ENCODE measurements around the gene PCGF1. TPM values are rescaled to one million over a fixed set of nuclear protein-coding genes. Genes with fewer than 3 reads are reported as not detected.

PCGF1 gene
- total and polyA plus RNA-seq, 2 of the 13 experiments (the other 11 are each of a cell fraction or from before 2014, with no cell fraction given) = 20.4 to 22.6 TPM

- TF ChIP-seq KLF16 (CRISPR knock-in tag; IDR thresholded peaks at IDR 0.05) (peak in 1 of 2 experiments; percentile 96; a peak in 2 of 4 replicates), ZNF160 (CRISPR knock-in tag; IDR thresholded peaks at IDR 0.05) (0 out of 2 replicates have a peak, but pooled peaks have one; percentile 2), SOX5 (CRISPR knock-in tag; IDR thresholded peaks at IDR 0.05; ENCODE audit: borderline replicate concordance) (peak; percentile 38; the same call in 1 of the 2 replicates), ZNF792 (CRISPR knock-in tag; IDR thresholded peaks at IDR 0.05) (no peak; the same call in 1 of the 2 replicates), POGZ (CRISPR knock-in tag; IDR thresholded peaks at IDR 0.05) (no peak; the same call in 1 of the 2 replicates), ZNF773 (CRISPR knock-in tag; IDR thresholded peaks at IDR 0.05; ENCODE audit: borderline replicate concordance) (no peak), ZSCAN9 (CRISPR knock-in tag; IDR thresholded peaks at IDR 0.05; ENCODE audit: borderline replicate concordance) (no peak; the same call in 1 of the 2 replicates), ZNF253 (CRISPR knock-in tag; IDR thresholded peaks at IDR 0.05; ENCODE audit: borderline replicate concordance) (no peak), ZNF280B (CRISPR knock-in tag; IDR thresholded peaks at IDR 0.05; ENCODE audit: borderline replicate concordance) (peak; percentile 66; the same call in 1 of the 2 replicates), SNRNP70 (IDR thresholded peaks at IDR 0.05; ENCODE audit: low read depth, low read length) (no peak), KLF9 (CRISPR knock-in tag; IDR thresholded peaks at IDR 0.05; ENCODE audit: low read depth) (no peak), STAG1 (CRISPR knock-in tag; IDR thresholded peaks at IDR 0.05) (peak; percentile 90), SIX4 (CRISPR knock-in tag; IDR thresholded peaks at IDR 0.05) (peak; percentile 91), KIAA2018 (CRISPR knock-in tag; IDR thresholded peaks at IDR 0.05; ENCODE audit: borderline replicate concordance) (no peak; the same call in 1 of the 2 replicates), ASH2L (IDR thresholded peaks at IDR 0.05; ENCODE audit: insufficient read length, low read depth, low read length) (peak; percentile 94), SRSF4 (IDR thresholded peaks at IDR 0.05; ENCODE audit: low read depth, low read length, poor library complexity, severe bottlenecking) (no peak), ZNF607 (CRISPR knock-in tag; IDR thresholded peaks at IDR 0.05; ENCODE audit: borderline replicate concordance) (peak; percentile 36; the same call in 1 of the 2 replicates), ZNF598 (CRISPR knock-in tag; IDR thresholded peaks at IDR 0.05; ENCODE audit: borderline replicate concordance) (no peak), ZNF569 (CRISPR knock-in tag; IDR thresholded peaks at IDR 0.05; ENCODE audit: borderline replicate concordance) (0 out of 2 replicates have a peak, but pooled peaks have one; percentile 61)
These were observed 24.5 kb downstream of the PCGF1 start, which contains the start of the genes CCDC142 and TTC31 (continued) for GRCh38 chr2:74482801-74483674.
